NCI-H2171 (cell line): Measurements from ENCODE around the gene DOP1B.

Experiments
- DNase-seq: peaks from one replicate; lab custom pipeline; 2025; lab: John Stamatoyannopoulos, UW

The DOP1B gene

DNA sequence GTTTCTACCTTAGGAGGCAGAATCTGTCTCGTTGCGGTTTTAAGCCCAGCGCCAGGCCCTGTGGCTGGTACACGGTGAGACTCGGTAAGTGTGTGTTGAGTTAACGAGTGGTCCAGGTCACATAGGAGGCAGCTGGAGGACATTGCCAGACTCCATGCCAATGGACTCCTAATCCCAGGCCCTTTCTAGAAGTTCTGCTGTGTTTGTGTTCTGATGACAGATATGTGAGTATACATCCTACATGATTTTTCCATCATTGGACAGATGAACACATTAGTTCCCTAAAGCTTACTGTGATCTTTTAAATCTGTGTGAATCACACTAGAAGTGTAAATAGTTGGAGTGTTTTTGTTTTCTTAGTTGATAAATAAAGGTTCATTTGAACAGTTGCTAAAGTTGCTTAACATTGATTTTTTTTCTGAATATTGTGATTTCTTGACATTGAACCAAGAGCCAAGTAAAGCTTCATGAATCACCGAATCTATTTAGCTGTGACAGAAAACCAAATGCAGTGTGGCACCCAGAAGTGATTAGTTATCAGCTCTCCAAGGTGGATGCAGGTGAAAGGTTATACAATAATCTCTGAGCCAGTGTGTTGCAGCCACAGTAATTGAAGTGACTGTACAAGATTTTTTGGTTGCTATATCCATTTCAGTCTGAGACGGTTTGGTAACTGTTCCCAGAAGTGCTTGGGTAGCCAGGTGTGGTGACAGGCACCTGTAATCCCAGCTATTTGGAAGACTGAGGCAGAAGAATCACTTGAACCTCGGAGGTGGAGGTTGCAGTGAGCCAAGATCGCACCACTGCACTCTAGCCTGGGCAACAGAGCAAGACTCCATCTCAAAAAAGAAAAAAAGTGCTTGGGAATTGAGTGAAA lies 46.3 kb downstream of the DOP1B start:
- no peak for DNase-seq

DNA sequence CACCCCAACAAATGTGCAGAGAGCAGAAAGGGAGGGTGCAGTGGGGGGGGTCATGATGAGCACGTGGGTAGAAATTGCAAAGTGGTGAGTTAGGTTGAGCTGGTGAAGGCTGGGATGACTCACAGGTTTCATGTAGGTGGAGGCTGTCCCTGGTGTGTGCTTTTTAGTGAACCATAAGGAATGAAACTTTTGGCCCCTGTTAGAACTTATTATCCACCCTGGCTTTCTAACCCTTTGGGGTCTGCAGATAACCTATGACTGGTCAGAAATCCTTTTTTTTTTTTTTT lies 46.9 kb downstream of the DOP1B start:
- no peak for DNase-seq

DNA sequence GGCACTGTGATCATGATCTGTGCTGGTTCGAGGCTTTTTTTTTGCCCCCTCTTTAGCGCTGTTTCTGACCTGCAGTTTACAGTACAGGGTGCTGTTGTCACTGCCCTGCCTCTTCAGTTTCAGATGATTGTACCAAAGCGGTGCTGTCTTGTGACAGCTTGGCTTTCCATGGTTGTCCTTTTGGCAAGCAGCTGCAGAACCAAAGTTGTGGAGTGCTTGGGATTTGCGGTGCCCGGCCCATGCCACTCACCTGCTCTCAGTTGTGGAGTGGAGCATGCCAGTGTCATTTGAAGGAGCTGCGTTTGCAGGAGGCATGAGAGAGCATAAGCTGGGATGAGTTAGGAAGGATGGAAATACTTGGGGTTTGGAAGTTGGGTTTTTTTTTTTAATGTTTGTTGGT lies 48.4 kb downstream of the DOP1B start:
- DNase-seq: no peak

DNA sequence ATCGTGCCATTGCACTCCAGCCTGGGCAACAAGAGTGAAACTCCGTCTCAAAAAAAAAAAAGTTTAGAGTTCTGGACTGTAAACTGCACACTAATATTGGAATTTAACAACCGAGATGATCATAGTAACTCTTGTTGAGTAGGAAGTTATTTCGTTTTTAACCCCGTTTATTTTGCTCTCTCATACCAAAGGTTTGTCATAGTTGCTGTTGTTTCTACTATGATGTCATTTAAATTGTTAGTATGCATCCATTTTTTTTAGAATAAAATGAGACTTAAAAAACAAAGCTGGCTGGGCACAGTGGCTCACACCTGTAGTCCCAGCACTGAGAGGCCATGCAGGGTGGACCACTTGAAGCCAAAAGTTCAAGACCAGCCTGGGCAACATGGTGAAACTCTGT lies 49.3 kb downstream of the DOP1B start:
- no peak for DNase-seq
